Activated CD4-positive, alpha-beta T cell treated with anti-CD3 and anti-CD28 coated beads, Interleukin-2, amount 50 U/mL, for 24 hours (primary cell): Measurements from ENCODE around the gene SYNGR1.

Experiments used
- DNase-seq, 2 donors: peaks; one replicate each; pipeline ENCODE4 v3.0.0-alpha.2; 2020; ENCODE audit warnings: low read depth in 1 of 2, low spot score in 1 of 2

Gene SYNGR1, protein sequence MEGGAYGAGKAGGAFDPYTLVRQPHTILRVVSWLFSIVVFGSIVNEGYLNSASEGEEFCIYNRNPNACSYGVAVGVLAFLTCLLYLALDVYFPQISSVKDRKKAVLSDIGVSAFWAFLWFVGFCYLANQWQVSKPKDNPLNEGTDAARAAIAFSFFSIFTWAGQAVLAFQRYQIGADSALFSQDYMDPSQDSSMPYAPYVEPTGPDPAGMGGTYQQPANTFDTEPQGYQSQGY

DNA sequence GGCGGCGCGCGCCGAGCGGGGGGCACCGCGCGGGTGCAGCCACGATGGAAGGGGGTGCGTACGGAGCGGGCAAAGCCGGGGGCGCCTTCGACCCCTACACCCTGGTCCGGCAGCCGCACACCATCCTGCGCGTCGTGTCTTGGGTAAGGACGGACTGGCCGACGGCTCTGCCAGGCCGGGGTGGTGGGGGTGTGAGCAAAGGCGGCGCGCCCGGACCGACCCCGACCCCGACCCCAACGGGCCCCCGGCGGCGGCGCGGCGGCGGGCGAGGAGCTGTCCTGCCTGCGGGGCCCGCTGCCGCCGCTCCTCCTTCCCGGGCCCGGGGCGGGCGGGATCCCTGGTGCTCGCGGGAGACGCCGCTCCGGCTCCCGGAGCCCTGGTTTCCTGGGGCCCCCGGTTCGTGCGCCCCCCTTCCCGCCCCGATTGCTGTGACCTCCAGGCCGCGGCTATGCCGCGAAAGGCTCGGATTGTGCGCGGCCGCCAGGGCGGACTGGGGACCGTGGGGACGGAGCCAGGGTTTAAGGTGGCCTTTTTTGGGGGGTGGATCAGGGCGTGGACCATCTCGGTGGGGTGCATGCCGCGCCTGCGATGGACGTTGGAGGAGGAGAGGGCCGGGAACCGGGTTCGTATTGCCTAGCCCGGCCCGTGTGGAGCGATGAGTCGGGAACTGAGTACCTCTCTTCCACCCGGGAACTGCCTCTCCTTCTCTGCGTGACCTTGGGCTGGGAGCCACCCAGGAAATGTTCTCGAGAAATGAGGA lies at the start of gene SYNGR1:
SYNGR1 (plus strand) TSS at position 25 of the 760 bp plus-strand sequence; CDS start at position 45, 20 bp downstream.
- no peak for DNase-seq

DNA sequence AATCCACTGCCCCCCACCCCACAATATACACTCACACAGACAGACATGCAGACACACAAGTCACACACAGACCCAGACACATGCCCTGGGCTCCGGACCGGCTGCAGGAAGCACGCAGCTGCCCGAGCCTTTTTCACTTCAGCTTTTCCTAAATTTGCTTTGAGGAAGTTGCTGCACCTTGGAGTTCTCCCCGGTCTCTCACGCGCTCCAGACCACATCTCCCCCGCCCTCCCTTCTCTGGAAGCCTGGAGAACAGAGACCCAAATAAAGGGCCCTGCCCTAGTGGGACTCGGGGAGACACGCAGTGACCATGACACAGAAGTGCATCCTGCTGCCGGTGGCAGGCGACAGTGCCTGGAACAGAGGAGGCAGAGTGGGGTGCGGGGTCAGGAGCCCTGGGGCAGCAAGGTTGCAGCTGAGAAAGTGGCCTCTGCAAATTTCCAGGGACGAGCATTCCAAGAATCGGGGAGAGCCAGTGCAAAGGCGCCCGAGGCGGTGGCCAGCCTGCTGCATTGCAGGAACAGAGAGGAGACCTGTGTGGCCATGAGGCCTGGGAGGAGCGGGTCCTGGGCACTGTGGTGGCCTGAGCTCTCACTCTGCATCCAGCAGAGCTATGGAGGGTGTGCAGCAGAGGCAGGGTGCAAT lies 49.5 kb upstream of the SYNGR1 start:
- no peak for DNase-seq

DNA sequence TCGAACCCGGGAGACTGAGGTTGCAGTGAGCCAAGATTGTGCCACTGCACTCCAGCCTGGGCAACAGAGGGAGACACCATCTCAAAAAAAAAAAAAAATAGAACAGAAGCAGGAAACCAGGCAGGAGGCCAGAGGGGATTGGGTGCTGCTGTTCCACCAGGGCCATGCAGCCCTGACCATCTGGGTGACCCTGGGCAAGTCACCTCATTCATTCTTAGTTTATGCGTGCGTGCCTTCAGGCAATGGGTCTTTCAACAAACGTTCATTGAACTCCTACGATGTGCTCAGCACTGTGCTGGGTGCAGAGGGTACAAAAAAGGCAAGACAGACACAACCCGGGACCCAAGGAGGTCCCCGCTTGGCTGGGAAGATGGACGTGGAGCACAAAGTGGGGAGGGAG lies 48.7 kb upstream of the SYNGR1 start:
- DNase-seq = no peak

DNA sequence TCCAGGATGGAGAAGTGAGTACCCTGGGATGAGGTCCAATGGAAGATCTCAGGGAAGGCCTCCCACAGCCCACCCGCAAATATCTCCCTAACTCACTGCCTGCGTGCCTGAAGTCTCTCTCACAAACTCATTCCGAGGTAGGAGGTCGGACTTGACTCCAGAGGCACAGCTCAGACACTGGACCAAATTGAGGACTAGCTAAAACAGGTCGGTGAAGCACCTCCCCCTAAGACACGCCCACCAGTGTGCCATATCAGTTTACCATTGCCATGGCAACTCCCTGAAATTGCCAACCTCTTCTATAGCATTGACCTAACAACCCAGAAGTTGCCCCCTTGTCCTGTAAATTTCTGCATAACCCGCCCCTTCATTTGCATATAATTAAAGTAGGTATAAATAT lies 47.9 kb upstream of the SYNGR1 start:
- no peak for DNase-seq

DNA sequence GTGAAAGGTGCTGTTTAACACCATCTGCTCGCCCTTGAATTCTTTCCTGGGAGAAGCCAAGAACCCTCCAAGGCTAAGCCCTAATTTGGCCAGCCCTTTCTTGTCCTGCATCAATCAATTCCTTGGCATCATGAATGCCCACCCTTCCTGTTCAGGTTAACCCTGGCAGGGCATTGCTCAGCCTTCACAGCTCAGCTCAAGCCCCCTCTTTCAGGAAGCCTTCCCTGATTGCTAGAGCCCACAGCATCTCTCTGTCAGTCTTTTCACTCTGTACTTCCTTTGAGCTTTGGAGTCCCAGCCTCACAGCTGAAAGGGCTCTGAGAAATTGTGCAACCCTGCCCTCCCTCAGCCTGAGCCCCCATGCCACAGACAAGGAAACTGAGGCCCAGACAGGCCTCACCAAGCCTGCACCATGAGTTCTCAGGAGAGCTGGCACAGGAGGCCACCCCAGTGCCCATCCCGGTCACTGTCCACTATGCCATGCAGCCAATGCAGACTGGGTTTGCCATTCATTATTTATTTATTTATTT lies 47.3 kb upstream of the SYNGR1 start:
- DNase-seq = no peak

DNA sequence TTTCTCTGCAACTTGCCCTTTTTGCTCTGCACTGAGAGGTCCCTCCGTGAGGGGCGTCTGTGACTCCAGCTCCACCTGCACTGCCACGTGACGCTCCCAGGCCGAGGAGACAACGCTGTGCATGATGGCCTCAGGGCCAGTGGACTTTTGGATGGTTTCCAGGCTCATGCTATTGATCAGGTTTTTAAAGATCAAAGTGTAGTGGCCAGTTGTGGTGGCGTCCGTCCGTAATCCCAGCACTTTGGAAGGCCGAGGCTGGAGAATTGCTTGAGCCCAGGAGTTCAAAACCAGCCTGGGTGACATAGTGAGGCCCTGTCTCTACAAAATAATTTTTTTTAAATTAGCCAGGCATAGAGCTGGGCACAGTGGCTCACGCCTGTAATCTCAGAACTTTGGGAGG lies 46.4 kb upstream of the SYNGR1 start:
- no peak for DNase-seq

DNA sequence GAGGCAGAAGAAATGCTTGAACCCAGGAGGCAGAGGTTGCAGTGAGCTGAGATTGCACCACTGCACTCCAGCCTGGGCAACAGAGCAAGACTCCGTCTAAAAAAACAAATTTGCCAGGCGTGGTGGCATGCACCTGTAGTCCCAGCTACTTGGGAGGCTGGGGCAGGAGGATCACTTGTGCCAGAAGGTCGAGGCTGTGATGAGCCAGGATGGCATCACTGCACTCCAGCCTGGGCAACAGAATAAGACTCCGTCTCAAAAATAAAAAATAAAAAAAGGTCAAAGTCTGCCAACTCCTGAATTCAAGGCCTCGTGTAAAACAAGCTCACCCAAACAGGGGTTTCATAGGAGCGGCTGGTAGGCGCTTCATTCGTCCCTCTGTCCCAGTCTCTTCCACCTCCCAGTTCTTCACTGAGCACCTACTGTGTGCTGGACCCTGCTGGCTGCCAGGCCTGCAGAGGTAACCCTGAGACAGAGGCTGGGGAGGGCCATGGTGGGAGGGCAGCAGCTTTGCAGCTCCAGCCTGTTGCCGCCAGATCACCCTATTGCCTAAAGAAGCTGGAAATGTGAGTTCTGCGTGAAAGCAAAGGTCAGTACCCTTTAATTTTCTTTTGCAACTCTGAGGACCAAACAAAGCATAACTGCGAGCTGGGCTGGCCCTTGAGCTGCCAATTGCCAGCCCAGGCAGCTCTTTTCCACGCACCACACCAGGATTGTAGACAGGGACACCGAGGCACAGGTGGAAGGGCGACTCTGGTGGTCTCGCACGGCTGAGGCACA lies 45.7 kb upstream of the SYNGR1 start:
- no peak for DNase-seq

DNA sequence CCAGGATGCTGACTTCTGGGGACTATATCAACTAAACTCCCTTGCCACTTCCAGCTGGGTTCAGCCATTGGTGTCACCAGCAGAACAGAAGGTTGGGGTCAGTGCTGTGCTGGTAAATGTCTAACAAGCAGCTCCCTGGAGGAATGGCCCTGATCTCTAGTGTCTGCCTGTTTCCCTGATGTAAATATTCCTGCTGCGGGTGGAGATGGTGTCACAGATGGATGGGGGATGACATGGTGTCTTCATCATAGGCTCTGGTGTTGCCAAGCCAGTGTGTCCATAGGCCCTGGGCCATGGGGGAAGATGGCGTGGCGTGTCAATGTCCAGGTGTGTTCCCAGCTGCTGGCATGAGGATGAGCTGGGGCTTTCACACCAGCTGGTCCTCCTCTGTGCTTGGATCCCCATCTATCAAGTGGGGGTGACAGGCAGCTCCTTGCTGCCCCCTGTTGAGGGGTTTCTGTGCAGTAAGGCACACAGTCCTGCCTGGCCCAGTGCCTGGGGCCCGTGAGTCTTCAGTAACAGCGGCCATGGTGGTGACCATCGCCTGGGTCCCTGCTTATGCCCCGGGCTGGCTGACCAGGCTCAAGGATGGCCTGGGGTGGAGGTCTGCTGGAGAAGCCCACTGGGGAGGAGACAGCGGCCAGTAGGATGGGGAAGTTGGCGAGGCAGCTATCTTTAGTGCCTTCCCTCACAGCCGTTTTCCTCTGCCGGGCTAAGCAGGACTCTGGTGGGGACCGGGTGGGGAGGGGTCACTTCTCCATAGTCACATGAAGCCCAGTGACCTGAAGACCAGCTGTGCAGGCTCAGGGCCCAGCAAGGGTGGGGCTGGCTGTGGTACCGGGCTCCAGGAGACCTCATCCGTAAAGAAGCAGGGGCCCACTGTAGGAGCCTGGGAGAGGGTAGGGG lies 43.1 kb upstream of the SYNGR1 start:
- no peak for DNase-seq

DNA sequence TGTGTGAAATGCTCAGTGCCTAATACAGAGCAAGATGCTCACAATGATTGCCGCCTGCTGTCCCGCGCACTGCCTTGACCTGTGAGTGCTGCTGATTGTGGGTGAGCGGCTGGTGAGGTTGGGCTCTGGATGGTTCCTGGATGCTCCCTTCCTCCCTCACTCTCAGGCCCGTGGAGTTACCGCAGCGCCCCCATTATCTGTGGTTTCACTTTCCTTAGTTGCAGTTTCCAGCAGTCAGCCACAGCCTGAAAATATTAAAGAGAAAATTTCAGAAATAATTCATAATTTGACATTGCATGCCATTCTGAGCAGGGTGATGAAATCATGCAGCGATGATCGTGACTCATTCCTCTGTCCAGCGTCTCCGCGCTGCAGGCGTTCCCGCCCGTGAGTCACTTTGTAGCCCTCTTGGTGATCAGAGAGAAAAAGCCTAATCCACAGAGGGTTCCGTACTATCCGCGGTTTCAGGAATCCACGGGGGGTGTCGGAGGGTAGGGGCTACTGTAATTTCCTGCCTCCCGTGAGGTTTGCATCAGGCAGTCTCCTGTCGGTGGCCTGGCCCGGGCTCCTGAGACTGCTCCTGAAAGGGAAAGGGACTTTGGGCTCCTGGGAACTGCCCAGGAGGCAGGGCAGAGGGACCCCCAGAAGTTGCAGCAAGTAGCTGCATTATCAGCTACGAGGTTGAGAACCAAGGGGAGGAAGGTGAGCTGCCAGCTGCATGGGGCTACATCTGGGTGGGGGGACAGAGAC lies 41.0 kb upstream of the SYNGR1 start:
- no peak for DNase-seq

DNA sequence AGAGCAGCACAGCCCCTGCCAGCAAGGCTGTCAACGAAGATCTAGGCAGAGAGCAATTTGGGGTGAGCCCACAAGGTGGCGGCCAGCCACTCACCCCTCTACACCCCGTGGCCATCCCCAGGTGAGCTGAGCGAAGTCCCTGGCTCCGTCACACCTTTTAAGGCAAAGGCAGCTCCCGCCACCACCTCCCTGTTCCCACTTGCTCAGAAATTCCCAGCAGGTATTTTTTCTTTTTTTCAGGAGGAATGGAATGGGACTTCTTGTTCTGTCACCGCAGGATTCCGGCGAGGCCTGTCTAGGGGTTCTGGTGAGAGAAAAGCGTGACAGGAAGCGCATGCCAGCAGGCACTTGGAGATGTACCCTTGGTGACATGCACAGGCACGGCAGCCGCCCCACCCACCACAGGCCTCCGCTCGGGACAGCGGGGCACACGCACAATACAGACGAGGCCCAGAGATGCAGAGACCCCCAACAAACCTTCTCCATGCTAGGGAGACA lies 40.4 kb upstream of the SYNGR1 start:
- DNase-seq = no peak

DNA sequence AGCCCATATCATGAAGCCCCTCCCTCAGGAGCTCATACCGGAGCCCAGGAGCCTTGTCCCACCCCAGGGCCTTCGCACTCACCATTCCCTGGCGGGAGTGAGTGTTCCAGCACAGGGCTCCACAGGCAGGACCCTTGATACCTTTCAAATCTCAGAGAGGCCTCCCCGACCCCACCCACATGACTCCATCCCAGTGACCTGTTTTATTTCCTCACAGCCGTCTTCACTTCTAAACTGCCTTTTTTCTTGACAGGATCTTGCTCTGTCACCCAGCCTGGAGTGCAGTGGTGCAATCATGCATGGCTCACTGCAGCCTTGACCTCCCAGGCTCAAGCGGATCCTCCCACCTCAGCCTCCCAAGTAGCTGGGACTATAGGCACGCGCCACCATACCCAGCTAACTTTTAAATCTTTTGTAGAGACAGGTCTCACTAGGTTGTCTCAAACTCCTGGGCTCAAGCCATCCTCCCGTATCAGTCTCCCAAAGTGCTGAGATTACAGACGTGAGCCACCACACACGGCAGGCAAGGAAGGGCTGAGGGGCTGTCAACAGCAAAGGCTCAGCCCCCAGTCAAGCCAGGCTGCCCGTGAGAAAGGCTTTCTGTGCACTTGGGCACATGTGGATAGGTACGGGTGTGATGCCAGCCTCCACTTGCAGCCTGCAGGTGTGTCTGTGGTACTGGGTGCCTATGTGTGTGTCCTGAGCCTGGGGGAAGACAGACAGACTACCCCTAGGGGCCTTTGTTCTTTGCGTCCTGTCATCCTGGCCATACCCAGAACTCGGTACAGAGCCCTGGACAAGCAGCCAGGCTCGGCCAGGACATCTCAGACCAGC lies 39.7 kb upstream of the SYNGR1 start:
- DNase-seq = no peak

DNA sequence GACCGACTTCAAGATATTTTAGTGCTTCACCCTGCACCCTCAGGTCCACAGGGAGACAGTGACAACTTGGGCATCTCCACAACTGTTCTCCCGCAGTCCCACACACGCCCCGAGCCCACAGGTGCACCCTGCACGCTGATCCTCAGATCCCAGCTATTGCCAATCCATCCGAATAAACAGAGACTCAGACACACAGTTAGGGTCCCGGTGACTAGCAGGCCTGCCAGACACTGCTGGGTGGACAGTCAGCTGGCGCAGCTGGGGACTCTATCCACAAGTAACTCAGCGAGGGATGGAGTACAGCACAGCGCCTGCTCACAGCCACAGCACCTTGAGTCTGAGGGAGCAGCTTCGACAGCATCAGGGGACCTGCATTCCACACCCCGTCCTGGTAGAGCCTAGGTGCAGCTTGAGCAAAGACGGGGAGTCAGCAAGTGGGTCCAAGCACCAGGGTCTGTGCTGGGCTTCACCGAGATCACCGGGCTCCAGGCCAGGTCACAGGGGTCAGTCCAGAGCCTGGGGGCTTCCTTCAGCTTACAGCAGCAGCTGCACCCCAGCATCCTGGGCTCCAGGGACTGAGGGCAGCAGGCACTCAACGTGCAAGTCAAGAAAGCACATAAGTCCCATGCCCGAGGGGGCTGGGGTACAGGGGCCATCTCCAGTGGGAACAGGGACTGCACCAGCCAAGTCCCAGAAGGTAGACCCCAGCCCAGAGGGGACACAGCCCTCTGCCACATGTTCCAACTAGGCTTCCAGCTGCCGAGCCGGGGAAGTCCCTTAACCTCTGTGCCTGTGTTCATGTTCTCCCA lies 38.0 kb upstream of the SYNGR1 start:
- no peak for DNase-seq

DNA sequence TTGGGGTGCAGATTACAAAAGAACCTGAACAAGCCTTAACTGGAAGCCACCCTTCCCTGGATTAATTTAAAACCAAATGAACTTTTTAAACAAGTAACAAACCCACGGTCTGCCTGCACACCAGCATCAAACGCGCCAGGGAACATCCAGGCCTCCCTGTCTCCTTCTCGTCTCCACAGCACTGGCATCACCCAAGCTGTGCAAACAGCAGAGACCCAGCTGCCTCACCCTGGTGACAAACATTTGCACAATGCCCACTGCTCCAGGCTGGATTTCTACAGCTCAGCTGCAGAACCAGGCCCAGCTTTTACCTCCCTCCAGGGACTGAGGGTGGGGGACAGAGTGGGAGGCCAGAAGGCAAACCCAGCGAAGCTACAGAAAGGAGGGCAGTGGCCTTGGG lies 37.4 kb upstream of the SYNGR1 start:
- no peak for DNase-seq

DNA sequence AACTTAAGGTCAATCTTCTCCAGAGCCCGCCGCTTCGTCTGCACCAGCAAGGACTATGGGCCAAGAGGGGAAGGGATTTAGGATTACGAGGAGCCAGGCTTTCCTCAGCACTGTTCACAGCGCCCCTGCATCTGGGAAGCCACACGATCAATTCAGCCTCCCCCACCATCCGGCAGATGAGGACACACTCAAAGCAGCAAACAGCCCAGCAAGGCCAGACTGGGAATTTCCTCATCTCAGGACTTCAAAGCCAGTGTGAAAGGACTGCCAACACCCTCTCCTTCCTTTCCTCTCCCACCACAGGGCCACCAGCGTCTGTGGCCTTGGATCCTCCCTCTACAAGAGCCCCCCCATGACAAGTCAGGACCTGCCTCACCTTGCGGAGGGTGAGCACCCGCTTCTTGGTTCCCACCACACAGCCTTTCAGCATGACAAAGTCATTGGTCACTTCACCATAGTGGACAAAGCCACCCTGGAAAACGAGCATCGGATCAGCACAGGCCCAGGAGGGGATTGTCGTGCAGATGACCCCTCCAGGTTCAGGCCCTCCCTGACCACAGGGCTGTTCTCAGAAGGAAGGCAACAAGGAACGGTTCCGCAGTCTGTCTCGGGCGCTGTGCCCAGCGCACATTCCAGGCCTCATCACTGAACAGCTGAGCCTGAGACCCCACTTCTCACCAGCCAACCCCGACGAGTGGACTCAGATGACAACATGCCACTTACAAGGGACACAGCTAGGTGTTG lies 36.4 kb upstream of the SYNGR1 start:
- no peak for DNase-seq

DNA sequence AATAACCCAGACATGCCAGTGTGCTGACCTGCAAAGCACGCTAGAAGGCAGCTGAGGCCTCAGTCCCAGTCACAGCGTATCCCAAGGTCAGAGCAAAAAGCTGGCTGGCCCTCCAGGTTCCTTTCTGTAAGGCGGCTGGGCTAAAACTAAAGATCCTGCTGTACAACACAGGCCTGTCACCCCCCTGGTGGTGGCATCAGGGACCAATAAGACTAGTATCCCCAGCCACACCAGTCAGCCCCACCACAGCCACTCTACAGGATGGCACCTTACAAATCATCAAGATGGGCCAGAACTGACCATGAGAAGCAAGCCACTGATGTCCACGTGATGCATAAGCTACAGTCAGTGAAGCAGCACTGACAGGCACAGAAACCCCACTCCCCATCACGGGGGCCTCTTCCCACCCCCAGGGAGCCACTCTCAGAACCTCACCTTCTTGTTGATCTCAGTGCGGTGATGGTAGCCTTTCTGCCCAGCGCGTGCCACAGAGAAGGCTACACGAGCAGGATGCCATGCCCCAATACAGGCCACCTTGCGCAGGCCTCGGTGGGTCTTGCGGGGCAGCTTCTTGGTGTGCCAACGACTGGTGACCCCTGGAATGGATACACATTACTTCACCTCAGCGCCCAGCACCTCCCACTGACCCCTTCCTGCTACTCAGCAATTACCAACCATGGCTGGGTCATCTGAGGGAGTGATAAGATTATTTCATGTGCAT lies 35.4 kb upstream of the SYNGR1 start:
- no peak for DNase-seq

DNA sequence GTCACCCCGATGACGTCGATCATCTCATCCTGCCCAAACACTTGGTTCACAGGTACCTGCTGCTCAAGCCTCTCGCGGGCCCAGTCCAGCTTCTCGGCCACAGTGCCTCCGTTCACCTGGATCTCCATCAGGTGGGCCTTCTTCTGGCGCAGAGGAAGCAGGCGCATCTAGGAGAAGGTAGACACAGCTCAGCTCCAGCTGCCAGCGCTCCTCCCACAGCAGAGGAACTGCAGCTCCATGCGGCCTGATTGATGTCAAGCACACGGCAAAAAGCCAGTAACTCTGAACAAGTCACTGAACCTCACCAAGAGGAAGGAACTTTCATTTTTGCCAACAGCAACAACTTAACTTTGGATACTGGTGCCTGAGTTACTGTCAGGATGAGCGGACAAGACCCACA lies 34.4 kb upstream of the SYNGR1 start:
- DNase-seq = no peak
